Activated T-cell treated with anti-CD3 and anti-CD28 coated beads, Interleukin-2, amount 50 U/mL, for 24 hours (primary cell): Measurements from ENCODE around the gene MAD1L1.
A peak's percentile ranks its signal among the peaks of the same experiment; 100 is the strongest.

Experiments used
- DNase-seq: peaks from one replicate; pipeline ENCODE4 v3.0.0-alpha.2; 2020
- H3K27ac Mint-ChIP-seq: 2 replicates; pipeline ENCODE4 v1.8.0; 2020; ENCODE audit warnings: mild to moderate bottlenecking, mixed read lengths
- H3K27me3 Mint-ChIP-seq: 2 replicates; pipeline ENCODE4 v1.8.0; 2020; ENCODE audit warnings: mixed read lengths
- H3K36me3 Mint-ChIP-seq: 2 replicates; pipeline ENCODE4 v1.8.0; 2020; ENCODE audit warnings: low read depth, mixed read lengths
- H3K4me1 Mint-ChIP-seq: 2 replicates; pipeline ENCODE4 v1.8.0; 2020; ENCODE audit warnings: low read depth, mixed read lengths
- H3K4me3 Mint-ChIP-seq: 2 replicates; pipeline ENCODE4 v1.8.0; 2020; ENCODE audit warnings: mild to moderate bottlenecking, moderate library complexity, mixed read lengths
- H3K9me3 Mint-ChIP-seq: 2 replicates; pipeline ENCODE4 v1.8.0; 2020; ENCODE audit warnings: mixed read lengths

MAD1L1 gene

GRCh38 chr7:2241580-2242540, 9.1 kb upstream of the MAD1L1 start, which contains the start of the genes MRM2 and NUDT1:
Gene MRM2, minus strand, starts transcription at chr7:2242205. Its CDS starts 36 bp downstream, at chr7:2242169.
Gene NUDT1, plus strand, starts transcription at chr7:2242226. Its CDS starts 2,349 bp downstream, at chr7:2244575.
- Mint-ChIP-seq H3K4me1 (peaks cover 19% of the 10 kb centered on the region), H3K36me3 (peaks cover 72% of the 10 kb centered on the region), H3K27ac (peak within 1 kb of the TSS; percentile 95), H3K27me3 (no peaks in the 10 kb centered on the region), H3K9me3 (no peaks in the 10 kb centered on the region), H3K4me3 (peak within 1 kb of the TSS; percentile 96)
- DNase-seq: peak; percentile 87

DNA sequence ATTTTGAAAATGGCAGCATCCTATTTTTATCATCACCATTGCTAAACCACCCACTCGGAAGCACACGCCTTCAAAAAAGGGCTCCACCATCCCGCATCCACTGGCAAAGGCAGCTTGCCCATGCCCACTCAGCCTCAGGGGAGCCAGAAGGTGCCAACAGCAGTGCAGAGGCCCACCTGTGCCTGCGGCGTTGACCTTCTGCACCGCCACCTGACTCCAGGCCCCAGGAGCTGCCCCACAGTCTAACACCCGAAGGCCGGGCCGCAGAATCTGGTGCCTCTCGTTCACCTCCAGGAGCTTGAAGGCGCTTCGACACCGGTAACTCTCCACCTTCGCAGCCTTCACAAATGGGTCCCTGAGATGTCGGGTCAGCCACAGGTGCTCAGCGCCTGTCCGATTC, 6.5 kb upstream of the MAD1L1 start:
- H3K27ac Mint-ChIP-seq: no peak overlapping the region
- no peaks in the 10 kb centered on the region for H3K27me3 Mint-ChIP-seq
- peaks cover 23% of the 10 kb centered on the region for H3K4me1 Mint-ChIP-seq
- no peak for DNase-seq
- H3K4me3 Mint-ChIP-seq: no peak overlapping the region
- peaks cover 75% of the 10 kb centered on the region for H3K36me3 Mint-ChIP-seq
- H3K9me3 Mint-ChIP-seq: no peaks in the 10 kb centered on the region

DNA sequence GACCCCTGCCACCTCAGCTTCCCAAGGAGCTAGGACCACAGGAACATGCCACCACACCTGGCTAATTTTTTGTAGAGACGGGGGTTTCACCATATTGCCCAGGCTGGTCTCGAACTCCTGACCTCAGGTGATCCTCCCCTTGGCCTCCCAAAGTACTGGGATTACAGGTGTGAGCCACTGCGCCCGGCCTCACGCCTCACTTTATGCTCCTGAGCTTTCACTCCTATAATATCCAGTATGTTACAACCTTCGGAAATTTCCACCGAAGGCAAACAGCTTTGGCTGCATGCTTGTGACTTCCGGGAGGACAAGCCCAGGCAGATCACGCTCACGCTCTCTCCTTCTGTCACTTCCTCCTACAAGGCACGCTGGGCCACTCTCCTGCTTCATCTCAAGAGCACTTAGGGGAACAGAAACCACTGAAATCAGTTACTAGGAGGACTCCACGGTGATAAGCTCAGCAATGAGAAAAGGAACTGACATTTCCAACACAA, 4.4 kb upstream of the MAD1L1 start:
- Mint-ChIP-seq H3K9me3 (no peaks in the 10 kb centered on the region), H3K4me3 (no peak overlapping the region), H3K27ac (peak overlapping the region; percentile 50), H3K36me3 (peaks cover 82% of the 10 kb centered on the region), H3K27me3 (no peaks in the 10 kb centered on the region), H3K4me1 (peaks cover 27% of the 10 kb centered on the region)
- DNase-seq: no peak

GRCh38 chr7:2233926-2234325, 1.2 kb upstream of the MAD1L1 start:
- H3K4me3 Mint-ChIP-seq: peak overlapping the region; percentile 46
- peaks cover 81% of the 10 kb centered on the region for H3K36me3 Mint-ChIP-seq
- peak overlapping the region; percentile 55 for H3K27ac Mint-ChIP-seq

GRCh38 chr7:2231992-2232765, 566 bp downstream of the MAD1L1 start:
- Mint-ChIP-seq H3K9me3 (no peaks in the 10 kb centered on the region), H3K4me1 (peaks cover 41% of the 10 kb centered on the region)
- peak; percentile 59 for DNase-seq

More at GRCh38 chr7:2233926-2234325, 1.2 kb upstream of the MAD1L1 start:
- no peak for DNase-seq
- H3K27me3 Mint-ChIP-seq: no peaks in the 10 kb centered on the region
- H3K4me1 Mint-ChIP-seq: peaks cover 36% of the 10 kb centered on the region
- no peaks in the 10 kb centered on the region for H3K9me3 Mint-ChIP-seq

DNA sequence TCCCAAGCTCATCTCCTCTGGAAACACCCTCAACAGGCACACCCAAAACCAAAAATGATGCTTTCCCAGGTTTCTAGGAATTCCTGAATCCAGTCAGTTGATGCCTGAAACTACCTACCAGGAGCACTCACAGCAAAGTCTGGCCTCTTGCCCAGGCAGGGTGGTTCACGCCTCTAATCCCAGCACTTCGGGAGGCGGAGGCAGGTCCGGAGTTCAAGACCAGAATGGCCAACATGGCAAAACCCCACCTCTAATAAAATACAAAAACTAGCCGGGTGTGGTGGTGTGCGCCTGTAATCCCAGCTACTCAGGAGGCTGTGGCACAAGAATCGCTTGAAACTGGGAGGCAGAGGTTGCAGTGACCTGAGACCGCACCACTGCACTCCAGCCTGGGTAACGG, 1.9 kb downstream of the MAD1L1 start:
- H3K36me3 Mint-ChIP-seq: peaks cover 77% of the 10 kb centered on the region
- peaks cover 41% of the 10 kb centered on the region for H3K4me1 Mint-ChIP-seq
- no peak for DNase-seq
- no peak overlapping the region for H3K27ac Mint-ChIP-seq
- H3K9me3 Mint-ChIP-seq: no peaks in the 10 kb centered on the region
- no peaks in the 10 kb centered on the region for H3K27me3 Mint-ChIP-seq
- peak overlapping the region; percentile 27 for H3K4me3 Mint-ChIP-seq

More at GRCh38 chr7:2231992-2232765, 566 bp downstream of the MAD1L1 start:
- H3K4me3 Mint-ChIP-seq: peak overlapping the region; percentile 91
- no peaks in the 10 kb centered on the region for H3K27me3 Mint-ChIP-seq
- H3K36me3 Mint-ChIP-seq: peaks cover 77% of the 10 kb centered on the region
- peak overlapping the region; percentile 86 for H3K27ac Mint-ChIP-seq

- DNase-seq: no peak
- Mint-ChIP-seq H3K36me3 (peaks cover 77% of the 10 kb centered on the region), H3K27me3 (no peaks in the 10 kb centered on the region), H3K9me3 (no peaks in the 10 kb centered on the region), H3K4me3 (peak overlapping the region; percentile 27), H3K27ac (peak overlapping the region; percentile 65), H3K4me1 (peaks cover 41% of the 10 kb centered on the region)
These were observed 2.5 kb downstream of the MAD1L1 start for GRCh38 chr7:2230226-2230625.

GRCh38 chr7:2229467-2229866, 3.3 kb downstream of the MAD1L1 start:
- H3K36me3 Mint-ChIP-seq: peaks cover 76% of the 10 kb centered on the region
- DNase-seq: no peak
- H3K27ac Mint-ChIP-seq: no peak overlapping the region
- peaks cover 38% of the 10 kb centered on the region for H3K4me1 Mint-ChIP-seq
- no peaks in the 10 kb centered on the region for H3K27me3 Mint-ChIP-seq
- no peaks in the 10 kb centered on the region for H3K9me3 Mint-ChIP-seq
- no peak overlapping the region for H3K4me3 Mint-ChIP-seq

DNA sequence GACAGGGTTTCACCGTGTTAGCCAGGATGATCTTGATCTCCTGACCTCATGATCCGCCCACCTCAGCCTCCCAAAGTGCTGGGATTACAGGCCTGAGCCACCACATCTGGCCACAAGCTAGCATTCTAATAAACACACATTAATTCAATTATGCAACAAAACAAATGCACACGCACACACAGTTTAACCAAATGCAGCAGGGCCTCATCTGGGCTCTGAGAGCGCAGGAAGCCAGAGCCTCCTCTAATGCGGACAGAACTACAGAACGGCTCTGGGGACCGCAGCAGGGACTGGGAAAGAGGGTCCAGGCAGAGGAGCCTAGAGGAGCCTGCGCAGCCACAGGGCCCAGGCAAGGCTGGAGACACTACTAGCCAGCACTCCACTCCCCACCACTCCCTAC, 3.8 kb downstream of the MAD1L1 start:
- no peak for DNase-seq
- no peak overlapping the region for H3K4me3 Mint-ChIP-seq
- H3K9me3 Mint-ChIP-seq: no peaks in the 10 kb centered on the region
- peaks cover 34% of the 10 kb centered on the region for H3K4me1 Mint-ChIP-seq
- H3K36me3 Mint-ChIP-seq: peaks cover 76% of the 10 kb centered on the region
- H3K27me3 Mint-ChIP-seq: no peaks in the 10 kb centered on the region
- no peak overlapping the region for H3K27ac Mint-ChIP-seq

DNA sequence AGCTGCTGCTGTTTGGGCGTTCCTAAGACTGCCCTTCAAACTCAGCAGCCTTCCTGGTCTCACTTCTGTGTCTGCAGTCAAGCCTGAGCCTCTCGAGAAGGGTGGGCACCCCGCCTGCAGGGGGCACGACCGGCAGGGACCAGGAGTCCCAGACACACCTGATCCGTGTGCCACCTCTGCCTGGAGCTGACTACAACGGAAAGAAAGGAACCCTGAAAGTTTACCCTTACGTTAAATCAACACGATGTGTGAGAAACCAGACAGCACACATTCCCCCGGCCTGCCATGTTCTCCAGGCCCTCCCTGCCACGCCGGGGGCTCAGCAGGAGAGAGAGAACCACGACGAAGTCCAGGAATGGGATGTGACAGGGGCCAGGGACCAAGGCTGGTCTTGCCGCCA, 5.0 kb downstream of the MAD1L1 start:
- Mint-ChIP-seq H3K27ac (no peak overlapping the region), H3K27me3 (no peaks in the 10 kb centered on the region), H3K9me3 (no peaks in the 10 kb centered on the region), H3K36me3 (peaks cover 79% of the 10 kb centered on the region), H3K4me3 (no peak overlapping the region), H3K4me1 (peaks cover 25% of the 10 kb centered on the region)
- no peak for DNase-seq

DNA sequence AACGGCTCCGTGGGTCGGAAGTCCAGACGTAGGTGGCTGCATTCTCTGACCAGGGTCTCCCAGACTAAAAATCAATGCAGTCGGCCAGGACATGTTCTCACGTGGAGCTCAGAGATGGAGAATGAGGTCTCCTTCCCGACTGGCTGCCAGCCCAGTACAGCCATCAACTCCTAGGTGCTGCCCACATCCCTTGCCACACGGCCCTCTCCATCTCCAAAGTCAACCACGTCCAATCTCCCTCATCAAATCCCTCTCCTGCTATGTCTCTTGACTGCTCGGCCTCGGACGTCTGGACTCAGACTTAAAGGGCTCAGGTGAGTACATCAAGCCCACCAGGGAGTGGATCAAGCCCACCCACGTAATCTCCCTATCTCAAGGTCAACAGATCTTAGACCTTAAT, 6.9 kb downstream of the MAD1L1 start:
- Mint-ChIP-seq H3K9me3 (no peaks in the 10 kb centered on the region), H3K36me3 (peaks cover 89% of the 10 kb centered on the region)

GRCh38 chr7:2225336-2225735, 7.4 kb downstream of the MAD1L1 start:
- H3K4me3 Mint-ChIP-seq: no peak overlapping the region
- peaks cover 92% of the 10 kb centered on the region for H3K36me3 Mint-ChIP-seq
- peaks cover 12% of the 10 kb centered on the region for H3K4me1 Mint-ChIP-seq
- no peak for DNase-seq
- no peak overlapping the region for H3K27ac Mint-ChIP-seq
- no peaks in the 10 kb centered on the region for H3K9me3 Mint-ChIP-seq
- no peaks in the 10 kb centered on the region for H3K27me3 Mint-ChIP-seq

More for the DNA sequence above, 6.9 kb downstream of the MAD1L1 start:
- Mint-ChIP-seq H3K27ac (no peak overlapping the region), H3K4me1 (peaks cover 17% of the 10 kb centered on the region), H3K4me3 (no peak overlapping the region), H3K27me3 (no peaks in the 10 kb centered on the region)
- no peak for DNase-seq

DNA sequence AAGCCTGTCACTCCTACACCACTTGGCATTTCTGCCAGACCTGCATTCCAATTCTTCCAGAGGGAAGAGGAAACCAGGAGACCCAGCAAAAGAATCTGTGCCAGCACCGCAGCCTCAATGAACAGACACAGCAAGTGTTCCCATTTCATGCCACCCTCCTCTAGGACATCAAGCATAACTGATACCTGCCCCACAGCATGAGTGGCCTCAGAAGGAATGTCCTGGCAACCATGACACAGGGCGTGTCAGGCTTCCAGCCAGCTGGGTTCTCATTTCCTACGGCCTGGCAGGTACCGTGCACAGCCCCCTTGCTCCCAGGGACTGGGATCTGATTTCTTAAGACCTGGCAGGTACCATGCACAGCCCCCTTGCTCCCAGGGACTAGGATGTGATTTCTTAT, 7.8 kb downstream of the MAD1L1 start:
- Mint-ChIP-seq H3K4me3 (no peak overlapping the region), H3K27ac (no peak overlapping the region), H3K36me3 (peaks cover 92% of the 10 kb centered on the region), H3K27me3 (no peaks in the 10 kb centered on the region), H3K4me1 (peaks cover 8% of the 10 kb centered on the region), H3K9me3 (no peaks in the 10 kb centered on the region)
- no peak for DNase-seq

DNA sequence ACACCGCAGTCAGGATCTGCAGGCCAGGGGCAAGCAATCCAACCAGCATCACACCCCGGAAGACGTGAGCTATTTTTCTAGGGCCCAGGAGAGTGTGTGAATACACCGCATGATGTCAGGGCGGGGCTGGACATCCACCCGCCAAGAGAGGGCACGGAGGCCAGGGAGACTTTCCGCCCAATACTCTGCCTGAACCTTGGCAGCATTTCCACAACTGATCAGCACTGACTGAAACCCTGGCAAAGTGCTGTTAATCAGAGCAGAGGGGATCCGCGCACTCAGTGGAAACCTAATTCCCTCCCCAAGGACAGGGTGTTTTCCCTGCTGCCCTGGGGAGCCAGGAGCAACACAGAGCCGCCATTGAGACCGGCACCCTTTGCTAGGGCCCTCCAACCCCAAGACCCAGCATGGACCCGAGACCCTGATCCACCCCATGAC, 8.2 kb downstream of the MAD1L1 start:
- H3K27me3 Mint-ChIP-seq: no peaks in the 10 kb centered on the region
- H3K36me3 Mint-ChIP-seq: peaks cover 90% of the 10 kb centered on the region

More for the DNA sequence above, 8.2 kb downstream of the MAD1L1 start:
- H3K9me3 Mint-ChIP-seq: no peaks in the 10 kb centered on the region
- H3K4me1 Mint-ChIP-seq: peaks cover 6% of the 10 kb centered on the region
- H3K4me3 Mint-ChIP-seq: no peak overlapping the region
- DNase-seq: no peak
- no peak overlapping the region for H3K27ac Mint-ChIP-seq
